Measurements from ENCODE around the gene CSK. TPM values are rescaled to one million over a fixed set of nuclear protein-coding genes. Genes with fewer than 3 reads are reported as not detected.
A peak's percentile ranks its signal among the peaks of the same experiment; 100 is the strongest.

The CSK gene
- total RNA-seq, 1 experiment from 2014 or later: 172 TPM

Small RNA genes lying within 50 kb of the gene (small RNA-seq; reads per million reads assigned to genes)
- gene CPLX3 (not detected), gene MIR4513 (0.63 reads per million, percentile 16 among the genes with 10 or more reads in this experiment), gene MIR6882 (0.24 reads per million)

Other genes starting within 250 kb of the CSK start
- 9.6 and 17.7 TPM in 2 replicates for gene ARID3B, start 240.9 kb upstream of the CSK start, total RNA-seq (2014; rRNA removed; shearing (Covaris generic); ENCODE audit: low replicate concordance)
- gene CLK3, start 166.2 kb upstream of the CSK start, total RNA-seq (2014; rRNA removed; shearing (Covaris generic); ENCODE audit: low replicate concordance): 114 and 147 TPM in 2 replicates
- gene EDC3, start 86.1 kb upstream of the CSK start, total RNA-seq (2014; rRNA removed; shearing (Covaris generic); ENCODE audit: low replicate concordance): 14.7 and 19.9 TPM in 2 replicates
- not detected in 2 replicates for gene CYP1A1, start 56.6 kb upstream of the CSK start, total RNA-seq (2014; rRNA removed; shearing (Covaris generic); ENCODE audit: low replicate concordance)
- not detected in 2 replicates for gene CYP1A2, start 33.2 kb upstream of the CSK start, total RNA-seq (2014; rRNA removed; shearing (Covaris generic); ENCODE audit: low replicate concordance)
- 3.3 and 4.3 TPM in 2 replicates for gene LMAN1L, start 30.8 kb downstream of the CSK start, total RNA-seq (2014; rRNA removed; shearing (Covaris generic); ENCODE audit: low replicate concordance)
- gene CPLX3, start 44.5 kb downstream of the CSK start, total RNA-seq (2014; rRNA removed; shearing (Covaris generic); ENCODE audit: low replicate concordance): 5.2 and 7.3 TPM in 2 replicates
- 87.3 and 89.6 TPM in 2 replicates for gene ULK3, start 61.1 kb downstream of the CSK start, total RNA-seq (2014; rRNA removed; shearing (Covaris generic); ENCODE audit: low replicate concordance)
- gene SCAMP2, start 91.3 kb downstream of the CSK start, total RNA-seq (2014; rRNA removed; shearing (Covaris generic); ENCODE audit: low replicate concordance): 37.1 and 54.9 TPM in 2 replicates
- 73.7 and 78.8 TPM in 2 replicates for gene MPI, start 108.0 kb downstream of the CSK start, total RNA-seq (2014; rRNA removed; shearing (Covaris generic); ENCODE audit: low replicate concordance)
- gene FAM219B, start 124.8 kb downstream of the CSK start, total RNA-seq (2014; rRNA removed; shearing (Covaris generic); ENCODE audit: low replicate concordance): 58.8 and 69.5 TPM in 2 replicates
- 135 and 229 TPM in 2 replicates for gene COX5A, start 156.0 kb downstream of the CSK start, total RNA-seq (2014; rRNA removed; shearing (Covaris generic); ENCODE audit: low replicate concordance)
- 4.1 and 8.1 TPM in 2 replicates for gene RPP25, start 174.7 kb downstream of the CSK start, total RNA-seq (2014; rRNA removed; shearing (Covaris generic); ENCODE audit: low replicate concordance)
- 46.6 and 54.0 TPM in 2 replicates for gene SCAMP5, start 213.5 kb downstream of the CSK start, total RNA-seq (2014; rRNA removed; shearing (Covaris generic); ENCODE audit: low replicate concordance)
- 19.3 and 30.6 TPM in 2 replicates for gene PPCDC, start 241.5 kb downstream of the CSK start, total RNA-seq (2014; rRNA removed; shearing (Covaris generic); ENCODE audit: low replicate concordance)